OCI-LY7 (cell line): ENCODE data around the gene ABCB9.

ENCODE experiments used
- EZH2phosphoT487 ChIP-seq: fragments of 200-600 bp; sonication (generic); IDR thresholded peaks from 2 replicates; pipeline ENCODE4 v1.6.1; 2018; ENCODE audit warnings: low read depth, borderline replicate concordance, mild to moderate bottlenecking, mixed run types, antibody characterized with exemption, low read length, moderate library complexity, mixed read lengths
- TF ChIP-seq, protein P1 (sequence below): fragments of 200-600 bp; sonication (generic); conservative IDR thresholded peaks from 2 replicates; pipeline ENCODE4 v1.5.1; 2014; ENCODE audit warnings: mild to moderate bottlenecking, antibody characterized with exemption, low read length, moderate library complexity, mixed read lengths

DNA sequence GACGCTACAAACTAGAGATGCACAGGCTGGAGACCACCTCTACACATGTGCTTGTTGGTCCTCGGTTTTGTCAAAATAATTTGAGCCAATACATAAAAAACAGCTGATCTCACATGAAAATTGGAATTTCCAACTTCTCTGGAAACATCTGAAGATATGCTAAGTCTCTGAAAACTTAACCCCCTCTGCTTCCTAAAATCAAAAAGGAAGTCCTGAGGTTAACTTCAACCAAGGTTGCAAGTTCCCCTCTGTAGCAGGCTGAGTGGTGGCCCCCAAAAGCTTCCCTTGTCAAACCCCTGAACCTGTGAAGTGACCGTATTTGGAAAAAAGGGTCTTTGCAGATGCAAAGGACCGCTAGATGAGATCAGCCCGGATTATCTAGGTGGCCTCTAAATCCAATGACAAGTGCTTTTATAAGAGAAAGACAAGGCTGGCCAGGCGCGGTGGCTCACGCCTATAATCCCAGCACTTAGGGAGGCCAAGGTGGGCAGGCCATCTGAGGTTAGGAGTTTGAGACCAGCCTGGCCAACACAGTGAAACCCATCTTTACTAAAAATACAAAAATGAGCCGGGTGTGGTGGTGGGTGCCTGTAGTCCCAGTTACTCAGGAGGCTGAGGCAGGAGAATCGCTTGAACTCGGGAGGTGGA is 38.4 kb downstream of the ABCB9 start:
- TF ChIP-seq, protein P1, sequence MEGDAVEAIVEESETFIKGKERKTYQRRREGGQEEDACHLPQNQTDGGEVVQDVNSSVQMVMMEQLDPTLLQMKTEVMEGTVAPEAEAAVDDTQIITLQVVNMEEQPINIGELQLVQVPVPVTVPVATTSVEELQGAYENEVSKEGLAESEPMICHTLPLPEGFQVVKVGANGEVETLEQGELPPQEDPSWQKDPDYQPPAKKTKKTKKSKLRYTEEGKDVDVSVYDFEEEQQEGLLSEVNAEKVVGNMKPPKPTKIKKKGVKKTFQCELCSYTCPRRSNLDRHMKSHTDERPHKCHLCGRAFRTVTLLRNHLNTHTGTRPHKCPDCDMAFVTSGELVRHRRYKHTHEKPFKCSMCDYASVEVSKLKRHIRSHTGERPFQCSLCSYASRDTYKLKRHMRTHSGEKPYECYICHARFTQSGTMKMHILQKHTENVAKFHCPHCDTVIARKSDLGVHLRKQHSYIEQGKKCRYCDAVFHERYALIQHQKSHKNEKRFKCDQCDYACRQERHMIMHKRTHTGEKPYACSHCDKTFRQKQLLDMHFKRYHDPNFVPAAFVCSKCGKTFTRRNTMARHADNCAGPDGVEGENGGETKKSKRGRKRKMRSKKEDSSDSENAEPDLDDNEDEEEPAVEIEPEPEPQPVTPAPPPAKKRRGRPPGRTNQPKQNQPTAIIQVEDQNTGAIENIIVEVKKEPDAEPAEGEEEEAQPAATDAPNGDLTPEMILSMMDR, result no peak
- TF ChIP-seq EZH2phosphoT487, result no peak
